GM12875 (cell line): ENCODE data around the gene CCDC8.
A peak's percentile ranks its signal among the peaks of the same experiment; 100 is the strongest.

Source experiments
- H3K4me3 ChIP-seq: one replicate; pipeline ENCODE4 v1.5.1; 2011; ENCODE audit warnings: low read depth, low read length, control low read depth
- TF ChIP-seq, protein P1 (sequence below): IDR thresholded peaks from 2 replicates; pipeline ENCODE4 v1.5.1; 2011; ENCODE audit warnings: low read depth, mild to moderate bottlenecking, control low read depth, inconsistent platforms, low read length, moderate library complexity, borderline replicate concordance; ENCODE audit not compliant: insufficient read depth

Gene CCDC8

DNA sequence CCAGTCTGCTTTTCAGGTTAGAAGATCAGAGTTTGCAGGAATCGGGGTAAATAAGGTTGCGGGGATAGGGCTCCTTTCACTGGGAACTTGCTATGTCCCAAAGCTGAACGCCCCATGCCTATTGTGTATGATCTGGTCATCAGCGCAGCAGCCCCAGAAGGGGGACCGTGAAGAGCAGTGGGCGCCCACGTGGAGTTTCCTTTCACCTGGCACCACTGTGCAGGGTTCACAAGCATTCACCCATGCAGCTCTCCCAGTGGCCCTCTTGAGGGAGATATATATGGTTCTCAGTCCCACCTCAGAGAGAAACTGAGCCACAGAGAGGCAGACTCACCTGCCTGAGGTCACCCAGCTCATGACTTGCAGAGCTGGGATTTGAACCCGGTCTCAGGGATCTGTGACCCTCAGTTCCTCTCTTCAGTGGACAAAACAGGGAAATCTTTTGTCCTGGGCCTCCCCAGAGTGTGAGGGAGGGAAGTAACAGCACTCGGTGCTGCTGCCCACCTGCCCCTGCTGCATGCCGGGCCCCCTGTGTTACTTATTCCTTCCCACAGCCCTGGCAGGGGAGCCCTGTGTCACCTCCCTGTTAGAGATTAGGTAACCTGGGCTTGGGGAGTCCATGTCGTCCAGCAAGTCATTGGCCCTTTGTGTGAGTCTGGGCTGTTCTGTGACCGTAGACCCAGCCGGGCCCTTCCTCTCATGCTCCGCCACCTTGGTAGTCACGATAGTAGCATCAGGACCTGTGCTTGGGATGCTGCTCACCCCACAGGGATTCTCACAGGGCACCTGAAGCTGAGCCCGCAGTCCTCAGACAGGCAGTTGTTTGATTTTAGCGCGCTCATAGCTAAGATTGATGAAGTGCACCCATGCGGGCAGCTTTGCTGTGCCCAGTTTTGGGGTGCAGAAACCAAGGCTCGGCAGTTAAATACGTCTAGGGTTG is 38.6 kb downstream of the CCDC8 start:
- TF ChIP-seq, protein P1, sequence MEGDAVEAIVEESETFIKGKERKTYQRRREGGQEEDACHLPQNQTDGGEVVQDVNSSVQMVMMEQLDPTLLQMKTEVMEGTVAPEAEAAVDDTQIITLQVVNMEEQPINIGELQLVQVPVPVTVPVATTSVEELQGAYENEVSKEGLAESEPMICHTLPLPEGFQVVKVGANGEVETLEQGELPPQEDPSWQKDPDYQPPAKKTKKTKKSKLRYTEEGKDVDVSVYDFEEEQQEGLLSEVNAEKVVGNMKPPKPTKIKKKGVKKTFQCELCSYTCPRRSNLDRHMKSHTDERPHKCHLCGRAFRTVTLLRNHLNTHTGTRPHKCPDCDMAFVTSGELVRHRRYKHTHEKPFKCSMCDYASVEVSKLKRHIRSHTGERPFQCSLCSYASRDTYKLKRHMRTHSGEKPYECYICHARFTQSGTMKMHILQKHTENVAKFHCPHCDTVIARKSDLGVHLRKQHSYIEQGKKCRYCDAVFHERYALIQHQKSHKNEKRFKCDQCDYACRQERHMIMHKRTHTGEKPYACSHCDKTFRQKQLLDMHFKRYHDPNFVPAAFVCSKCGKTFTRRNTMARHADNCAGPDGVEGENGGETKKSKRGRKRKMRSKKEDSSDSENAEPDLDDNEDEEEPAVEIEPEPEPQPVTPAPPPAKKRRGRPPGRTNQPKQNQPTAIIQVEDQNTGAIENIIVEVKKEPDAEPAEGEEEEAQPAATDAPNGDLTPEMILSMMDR, result no peak
- H3K4me3 ChIP-seq, result no peak overlapping the region

DNA sequence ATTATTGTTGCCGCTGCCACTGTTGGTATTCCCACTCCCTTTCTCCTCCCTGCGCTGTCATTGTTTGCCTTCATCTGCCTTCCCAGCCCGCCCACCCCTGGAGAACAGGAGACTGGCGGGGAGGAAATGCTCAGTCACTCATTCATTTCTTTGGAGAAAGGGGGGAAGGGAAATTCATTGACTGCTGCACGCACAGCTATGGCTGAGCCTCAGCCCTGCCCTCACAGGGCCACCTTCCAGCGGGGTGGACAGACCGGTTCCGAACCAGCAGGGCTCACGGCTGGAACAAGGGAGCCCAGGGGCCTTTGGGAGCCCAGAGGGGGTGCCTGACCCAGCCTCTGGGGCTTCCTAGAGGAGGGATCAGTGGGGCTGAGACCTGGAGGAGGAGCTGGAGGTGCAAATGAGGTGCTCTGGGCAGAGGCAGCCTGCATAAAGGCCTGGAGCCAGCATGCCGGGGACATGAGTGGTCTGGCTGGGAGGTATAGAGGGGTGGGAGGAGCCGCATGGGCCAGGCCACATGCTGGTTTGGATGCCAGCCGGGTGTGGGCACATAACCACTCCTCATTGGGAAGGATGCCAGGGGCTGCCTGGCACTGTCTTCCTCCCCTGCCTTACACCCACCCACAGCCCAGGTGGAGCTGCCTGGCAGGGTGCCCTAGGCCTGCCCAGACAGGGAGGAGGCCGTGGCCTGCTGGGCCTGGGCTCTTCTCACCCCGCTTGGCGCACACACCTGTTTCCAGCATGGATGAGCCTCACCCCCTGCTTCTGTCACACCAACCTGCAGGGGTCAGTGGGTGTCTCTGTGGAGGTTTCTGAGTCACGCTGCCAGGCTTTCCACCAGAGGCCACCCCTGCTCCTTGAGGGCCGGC is 39.6 kb downstream of the CCDC8 start:
- TF ChIP-seq, protein P1, result no peak
- H3K4me3 ChIP-seq, result no peak overlapping the region

DNA sequence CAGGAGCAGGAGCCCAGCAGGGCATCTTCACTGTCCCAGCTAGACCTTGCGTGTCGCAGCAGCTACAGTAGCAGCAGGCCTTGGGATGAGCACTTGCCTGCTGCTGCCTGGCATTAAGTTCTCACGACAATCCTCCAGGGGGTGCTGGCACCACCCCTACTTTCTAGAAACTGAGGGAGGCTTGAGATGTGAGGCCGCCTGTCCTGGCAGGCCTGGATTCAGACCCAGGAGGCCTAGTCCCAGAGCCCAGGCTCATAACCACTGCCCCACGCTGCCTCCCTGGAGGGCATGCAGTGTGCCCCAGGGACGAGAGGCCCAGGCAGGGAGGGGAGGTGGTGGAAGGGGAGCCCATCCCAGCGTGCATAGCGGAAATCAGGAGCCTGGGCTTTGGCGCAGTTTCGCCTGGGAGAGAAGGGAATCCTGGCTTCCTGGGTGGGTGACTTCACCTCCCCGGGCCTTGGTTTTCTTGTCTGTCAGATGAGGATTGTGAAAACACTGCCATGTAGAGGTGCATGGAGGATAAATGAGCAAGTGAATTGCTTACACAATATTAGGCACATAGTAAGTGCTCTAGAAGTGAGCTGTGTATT is 40.4 kb downstream of the CCDC8 start:
- no peak overlapping the region for H3K4me3 ChIP-seq

DNA sequence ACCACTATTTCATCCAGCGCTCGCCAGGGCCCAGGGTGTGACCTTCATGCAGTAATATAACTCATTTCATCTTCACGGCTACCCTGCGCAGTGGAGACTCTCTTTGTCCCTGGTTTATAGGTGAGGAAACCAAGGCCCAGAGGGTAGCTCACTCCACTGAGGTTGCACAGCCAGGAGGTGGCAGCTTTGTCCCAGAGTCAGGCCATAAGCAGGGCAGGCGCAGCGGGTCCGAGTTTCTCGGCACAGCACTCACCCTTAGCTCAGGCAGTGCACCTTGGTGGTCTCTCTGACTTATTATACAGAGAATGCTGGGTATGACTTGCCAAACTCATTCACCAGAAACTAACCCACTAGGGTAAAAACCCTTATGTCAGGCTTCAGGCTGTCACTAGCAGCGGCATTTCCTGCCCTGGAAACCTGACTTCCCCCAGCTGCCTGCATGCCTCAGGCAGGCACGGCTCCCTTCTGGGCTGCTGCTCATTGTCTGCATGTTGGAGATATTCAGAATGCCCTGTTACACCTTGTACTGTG is 41.9 kb downstream of the CCDC8 start:
- TF ChIP-seq, protein P1, result no peak
- no peak overlapping the region for H3K4me3 ChIP-seq

More for the DNA sequence above, 40.4 kb downstream of the CCDC8 start:
- TF ChIP-seq, protein P1, result 0 out of 2 replicates have a peak, but pooled peaks have one; percentile 5

DNA sequence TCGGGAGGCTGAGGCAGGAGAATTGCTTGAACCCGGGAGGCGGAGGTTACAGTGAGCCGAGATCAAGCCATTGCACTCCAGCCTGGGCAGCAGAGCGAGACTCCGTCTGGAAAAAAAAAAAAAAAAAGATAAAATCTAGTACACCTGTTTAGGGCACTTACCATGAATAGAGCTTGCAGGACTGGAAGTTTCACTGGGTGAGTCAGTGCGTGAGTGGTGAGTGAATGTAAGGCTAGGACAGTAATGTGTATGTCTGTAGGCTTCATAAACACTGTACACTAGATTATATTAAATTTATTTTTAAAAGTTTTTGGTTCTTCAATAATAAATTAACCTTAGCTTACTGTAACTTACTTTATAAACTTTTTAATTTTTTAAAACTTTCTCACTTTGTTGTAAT is 43.5 kb downstream of the CCDC8 start:
- TF ChIP-seq, protein P1, result no peak
- H3K4me3 ChIP-seq, result no peak overlapping the region

DNA sequence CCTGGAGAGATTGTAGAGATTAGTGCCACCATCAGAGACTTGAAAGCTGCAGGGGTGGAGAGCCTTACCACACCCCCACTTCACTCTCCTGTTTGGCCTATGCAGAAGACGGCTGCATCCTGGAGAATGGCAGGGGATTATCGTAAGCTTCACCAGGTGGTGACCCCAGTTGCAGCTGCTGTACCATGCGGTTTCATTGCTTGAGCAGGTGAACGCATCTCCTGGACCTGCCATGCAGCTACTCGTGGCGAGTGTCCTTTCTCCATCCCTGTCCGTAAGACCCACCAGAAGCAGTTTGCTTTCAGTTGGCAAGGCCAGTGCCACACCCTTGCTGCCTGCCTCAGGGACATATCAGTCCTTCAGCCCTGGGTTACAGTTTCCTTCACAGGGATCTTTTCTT is 45.2 kb downstream of the CCDC8 start:
- TF ChIP-seq, protein P1, result no peak
- H3K4me3 ChIP-seq, result no peak overlapping the region
